Measurements from ENCODE around the gene APOD.

DNA sequence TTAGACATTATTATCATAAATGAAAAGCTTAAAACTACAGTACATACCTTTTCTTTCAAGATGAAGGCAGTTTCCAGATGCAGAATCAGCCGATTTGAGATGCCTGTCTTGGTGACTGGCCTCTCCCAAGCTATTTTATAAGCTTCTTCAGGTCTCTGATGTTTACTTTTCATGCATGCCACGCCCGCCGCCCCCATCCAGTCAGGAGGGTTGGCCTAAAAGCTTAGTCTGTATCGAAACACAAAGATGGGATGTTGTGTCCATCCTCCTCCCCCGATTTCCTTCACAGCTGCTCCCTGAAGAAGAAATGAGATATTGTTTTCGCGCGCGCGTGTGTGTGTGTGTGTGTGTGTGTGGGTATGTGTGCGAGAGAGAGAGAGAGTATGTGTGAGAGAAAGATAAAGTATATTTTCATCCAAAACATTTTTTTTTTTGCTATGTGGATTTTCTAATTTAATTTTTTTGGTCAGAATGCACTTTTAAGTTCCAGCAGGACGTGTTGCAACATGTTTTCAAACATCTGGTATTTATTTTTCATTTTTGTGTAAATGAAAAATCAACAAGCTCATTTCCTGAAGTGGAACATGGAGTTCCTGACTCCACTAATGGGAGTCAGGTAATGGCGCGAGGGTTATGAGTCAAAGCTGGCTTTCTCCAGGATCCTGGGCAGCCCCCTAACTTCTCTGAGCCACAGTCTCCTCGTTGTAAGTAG is at the start of gene APOD:
- TF ChIP-seq, protein P1, sequence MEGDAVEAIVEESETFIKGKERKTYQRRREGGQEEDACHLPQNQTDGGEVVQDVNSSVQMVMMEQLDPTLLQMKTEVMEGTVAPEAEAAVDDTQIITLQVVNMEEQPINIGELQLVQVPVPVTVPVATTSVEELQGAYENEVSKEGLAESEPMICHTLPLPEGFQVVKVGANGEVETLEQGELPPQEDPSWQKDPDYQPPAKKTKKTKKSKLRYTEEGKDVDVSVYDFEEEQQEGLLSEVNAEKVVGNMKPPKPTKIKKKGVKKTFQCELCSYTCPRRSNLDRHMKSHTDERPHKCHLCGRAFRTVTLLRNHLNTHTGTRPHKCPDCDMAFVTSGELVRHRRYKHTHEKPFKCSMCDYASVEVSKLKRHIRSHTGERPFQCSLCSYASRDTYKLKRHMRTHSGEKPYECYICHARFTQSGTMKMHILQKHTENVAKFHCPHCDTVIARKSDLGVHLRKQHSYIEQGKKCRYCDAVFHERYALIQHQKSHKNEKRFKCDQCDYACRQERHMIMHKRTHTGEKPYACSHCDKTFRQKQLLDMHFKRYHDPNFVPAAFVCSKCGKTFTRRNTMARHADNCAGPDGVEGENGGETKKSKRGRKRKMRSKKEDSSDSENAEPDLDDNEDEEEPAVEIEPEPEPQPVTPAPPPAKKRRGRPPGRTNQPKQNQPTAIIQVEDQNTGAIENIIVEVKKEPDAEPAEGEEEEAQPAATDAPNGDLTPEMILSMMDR (IDR thresholded peaks at IDR 0.05) = no peak
- TF ChIP-seq, protein P2, sequence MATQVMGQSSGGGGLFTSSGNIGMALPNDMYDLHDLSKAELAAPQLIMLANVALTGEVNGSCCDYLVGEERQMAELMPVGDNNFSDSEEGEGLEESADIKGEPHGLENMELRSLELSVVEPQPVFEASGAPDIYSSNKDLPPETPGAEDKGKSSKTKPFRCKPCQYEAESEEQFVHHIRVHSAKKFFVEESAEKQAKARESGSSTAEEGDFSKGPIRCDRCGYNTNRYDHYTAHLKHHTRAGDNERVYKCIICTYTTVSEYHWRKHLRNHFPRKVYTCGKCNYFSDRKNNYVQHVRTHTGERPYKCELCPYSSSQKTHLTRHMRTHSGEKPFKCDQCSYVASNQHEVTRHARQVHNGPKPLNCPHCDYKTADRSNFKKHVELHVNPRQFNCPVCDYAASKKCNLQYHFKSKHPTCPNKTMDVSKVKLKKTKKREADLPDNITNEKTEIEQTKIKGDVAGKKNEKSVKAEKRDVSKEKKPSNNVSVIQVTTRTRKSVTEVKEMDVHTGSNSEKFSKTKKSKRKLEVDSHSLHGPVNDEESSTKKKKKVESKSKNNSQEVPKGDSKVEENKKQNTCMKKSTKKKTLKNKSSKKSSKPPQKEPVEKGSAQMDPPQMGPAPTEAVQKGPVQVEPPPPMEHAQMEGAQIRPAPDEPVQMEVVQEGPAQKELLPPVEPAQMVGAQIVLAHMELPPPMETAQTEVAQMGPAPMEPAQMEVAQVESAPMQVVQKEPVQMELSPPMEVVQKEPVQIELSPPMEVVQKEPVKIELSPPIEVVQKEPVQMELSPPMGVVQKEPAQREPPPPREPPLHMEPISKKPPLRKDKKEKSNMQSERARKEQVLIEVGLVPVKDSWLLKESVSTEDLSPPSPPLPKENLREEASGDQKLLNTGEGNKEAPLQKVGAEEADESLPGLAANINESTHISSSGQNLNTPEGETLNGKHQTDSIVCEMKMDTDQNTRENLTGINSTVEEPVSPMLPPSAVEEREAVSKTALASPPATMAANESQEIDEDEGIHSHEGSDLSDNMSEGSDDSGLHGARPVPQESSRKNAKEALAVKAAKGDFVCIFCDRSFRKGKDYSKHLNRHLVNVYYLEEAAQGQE (IDR thresholded peaks at IDR 0.05; ENCODE audit: insufficient read depth in 1 of 2, low read depth in 2 of 2, low read length in 1 of 2) = no peak
- TF ChIP-seq POLR2AphosphoS5 (IDR thresholded peaks at IDR 0.05; ENCODE audit: low read depth, low read length) = no peak

All from Panc1 (cell line).